UCSD-AML1 (cell line): Measurements from ENCODE around the gene CDC25C.
"Not testable (repeated sequence)": the region's sequence is repeated elsewhere in the genome, so short reads cannot be mapped to it uniquely, and the experiment has no call there.

ENCODE experiments used
- DNase-seq: peaks from one replicate; lab custom pipeline; 2025; ENCODE audit not compliant: unreplicated experiment; lab: John Stamatoyannopoulos, UW

CDC25C gene

GRCh38 chr5:138346889-138347288, 15.3 kb upstream of the CDC25C start:
- DNase-seq: no peak

- no peak for DNase-seq
These were observed 13.5 kb upstream of the CDC25C start for GRCh38 chr5:138344887-138345622.

- DNase-seq: no peak
These were observed 8.4 kb upstream of the CDC25C start for GRCh38 chr5:138340008-138340407.

- no peak for DNase-seq
These were observed 7.9 kb upstream of the CDC25C start for GRCh38 chr5:138339464-138339863.

- no peak for DNase-seq
These were observed 7.5 kb upstream of the CDC25C start for GRCh38 chr5:138339091-138339456.

GRCh38 chr5:138338411-138339090, 6.9 kb upstream of the CDC25C start:
- DNase-seq: no peak

GRCh38 chr5:138337685-138338410, 6.2 kb upstream of the CDC25C start, which contains the start of gene FAM53C:
Gene FAM53C, plus strand, starts transcription at chr5:138338266. Its CDS starts 3,070 bp downstream, at chr5:138341336.
- DNase-seq: peak; percentile 95

- peak; percentile 95 for DNase-seq
These were observed 5.5 kb upstream of the CDC25C start for GRCh38 chr5:138336952-138337684.

GRCh38 chr5:138334867-138335447, 3.4 kb upstream of the CDC25C start:
- no peak for DNase-seq

- no peak for DNase-seq
These were observed 673 bp downstream of the CDC25C start for GRCh38 chr5:138330813-138331448.

- not testable (repeated sequence) for DNase-seq
These were observed 13.4 kb downstream of the CDC25C start for GRCh38 chr5:138318211-138318610.

- DNase-seq: no peak
These were observed 15.2 kb downstream of the CDC25C start for GRCh38 chr5:138316355-138316754.

GRCh38 chr5:138315751-138316278, 15.8 kb downstream of the CDC25C start:
- DNase-seq: no peak

GRCh38 chr5:138305797-138306196, 25.8 kb downstream of the CDC25C start:
- DNase-seq: peak; percentile 30

GRCh38 chr5:138303372-138303771, 28.2 kb downstream of the CDC25C start:
- DNase-seq: no peak

GRCh38 chr5:138289296-138289695, 42.3 kb downstream of the CDC25C start:
- DNase-seq: no peak

GRCh38 chr5:138287246-138287645, 44.4 kb downstream of the CDC25C start:
- no peak for DNase-seq

GRCh38 chr5:138282920-138283742, 48.5 kb downstream of the CDC25C start:
- peak; percentile 42 for DNase-seq

- DNase-seq: no peak
These were observed 50.7 kb downstream of the CDC25C start for GRCh38 chr5:138280915-138281314.
